H1 (cell line): ENCODE data around the gene MKKS. TPM values are rescaled to one million over a fixed set of nuclear protein-coding genes. Genes with fewer than 3 reads are reported as not detected.

Experiments
- CTCF ChIA-PET: fragments of 300-600 bp; sonication (Branson Sonifier 250); formaldehyde crosslinking; loops from one replicate; lab custom pipeline; 2021; ENCODE audit not compliant: partially characterized antibody; lab: Charles Lee
- POLR2A ChIA-PET: fragments of 300-600 bp; sonication (Branson Sonifier 250); formaldehyde crosslinking; loops from one replicate; lab custom pipeline; 2021; ENCODE audit warnings: inconsistent platforms; ENCODE audit not compliant: partially characterized antibody; lab: Charles Lee
- DNase-seq, 2 experiments: peaks; one replicate each; pipeline versions ENCODE4 v3.0.0 to v3.0.0-alpha.2; 2010 to 2022; ENCODE audit warnings: low spot score in 2 of 2, low read depth in 1 of 2, mixed read lengths in 1 of 2
- FAIRE-seq: peaks from 2 replicates; lab custom pipeline; 2011; peaks lifted over from hg19 to GRCh38; lab: Jason Lieb, UNC
- H2AFZ ChIP-seq: 2 replicates; pipeline ENCODE4 v1.8.1; 2012; ENCODE audit warnings: low read length, inconsistent platforms
- H2AK5ac ChIP-seq: 2 replicates; pipeline ENCODE4 v1.6.1; 2013; ENCODE audit warnings: low read depth, low read length
- H2BK120ac ChIP-seq: replicated peaks from 2 replicates; pipeline ENCODE3; 2013; ENCODE audit warnings: low read depth, low read length, inconsistent platforms
- H2BK12ac ChIP-seq: 2 replicates; pipeline ENCODE4 v1.6.1; 2013; ENCODE audit warnings: low read depth, low read length
- H2BK15ac ChIP-seq: 2 replicates; pipeline ENCODE4 v1.6.1; 2013; ENCODE audit warnings: low read length
- H2BK20ac ChIP-seq: 2 replicates; pipeline ENCODE4 v1.6.1; 2013; ENCODE audit warnings: low read length
- H2BK5ac ChIP-seq: 2 replicates; pipeline ENCODE4 v1.6.1; 2013; ENCODE audit warnings: low read depth, low read length
- H3K14ac ChIP-seq: 2 replicates; pipeline ENCODE4 v1.6.1; 2013; ENCODE audit warnings: inconsistent platforms; ENCODE audit not compliant: insufficient read length
- H3K18ac ChIP-seq: 2 replicates; pipeline ENCODE4 v1.6.1; 2013; ENCODE audit warnings: low read length; ENCODE audit errors: extremely low read depth
- H3K23ac ChIP-seq: 2 replicates; pipeline ENCODE4 v1.6.1; 2013; ENCODE audit warnings: inconsistent platforms; ENCODE audit not compliant: insufficient read length
- H3K23me2 ChIP-seq: 2 replicates; pipeline ENCODE4 v1.6.1; 2013; ENCODE audit warnings: low read depth, low read length
- H3K27ac ChIP-seq: 2 replicates; pipeline ENCODE4 v1.6.1; 2011; ENCODE audit warnings: low read depth, low read length, inconsistent platforms
- H3K27me3 ChIP-seq, 4 experiments: replicated peaks in 1 of 4; 1 replicate in 1 of 4; 2 replicates in 3 of 4; pipeline versions ENCODE4 v1.6.1 to v1.8.1; 2011 to 2013; ENCODE audit warnings: low read length in 3 of 4, mild to moderate bottlenecking in 3 of 4, inconsistent platforms in 2 of 4, mixed read lengths in 2 of 4, moderate library complexity in 1 of 4; ENCODE audit not compliant: control insufficient read depth in 3 of 4, insufficient read depth in 3 of 4; ENCODE audit errors: extremely low read depth in 1 of 4
- H3K36me3 ChIP-seq, 4 experiments: 2 replicates each; pipeline versions ENCODE4 v1.6.1 to v1.8.1; 2011 to 2013; ENCODE audit warnings: mild to moderate bottlenecking in 4 of 4, low read length in 3 of 4, moderate library complexity in 2 of 4, control low read depth in 1 of 4, inconsistent platforms in 1 of 4; ENCODE audit not compliant: insufficient read depth in 4 of 4, control insufficient read depth in 2 of 4
- H3K4ac ChIP-seq: replicated peaks from 2 replicates; pipeline ENCODE3; 2013; ENCODE audit warnings: low read length, low read depth, mixed read lengths, inconsistent platforms; ENCODE audit not compliant: insufficient read length
- H3K4me1 ChIP-seq, 4 experiments: replicated peaks in 1 of 4; 1 replicate in 1 of 4; 2 replicates in 3 of 4; pipeline versions ENCODE4 v1.6.1 to v1.8.1; 2011 to 2013; ENCODE audit warnings: low read length in 3 of 4, inconsistent platforms in 2 of 4, mixed read lengths in 1 of 4; ENCODE audit not compliant: insufficient read depth in 4 of 4, control insufficient read depth in 3 of 4
- H3K4me2 ChIP-seq, 2 experiments: 2 replicates each; pipeline versions ENCODE4 v1.6.1 to v1.8.1; 2011 to 2013; ENCODE audit warnings: low read depth in 2 of 2, low read length in 2 of 2, control low read depth in 1 of 2, inconsistent platforms in 1 of 2, mild to moderate bottlenecking in 1 of 2; ENCODE audit not compliant: insufficient read depth in 1 of 2
- H3K4me3 ChIP-seq, 4 experiments: fragments of 200-600, 300-600 bp in 1 of 4; sonication (generic), shearing (Covaris generic), sonication (Bioruptor Twin) in 1 of 4; 2 replicates each; pipeline versions ENCODE4 v1.5.1 to v1.8.1; 2011 to 2016; ENCODE audit warnings: low read length in 4 of 4, low read depth in 3 of 4, control low read depth in 2 of 4, inconsistent platforms in 2 of 4, mild to moderate bottlenecking in 2 of 4, mixed read lengths in 1 of 4, moderate library complexity in 1 of 4; ENCODE audit not compliant: insufficient read depth in 2 of 4; ENCODE audit errors: extremely low read depth in 1 of 4
- H3K56ac ChIP-seq: replicated peaks from 2 replicates; pipeline ENCODE3; 2013; ENCODE audit warnings: low read depth, mild to moderate bottlenecking, mixed read lengths, low read length, inconsistent platforms; ENCODE audit not compliant: insufficient read length
- H3K79me1 ChIP-seq: 2 replicates; pipeline ENCODE4 v1.6.1; 2013; ENCODE audit warnings: low read depth, low read length, control low read depth
- H3K79me2 ChIP-seq, 2 experiments: 2 replicates each; pipeline versions ENCODE4 v1.6.1 to v1.8.1; 2012 to 2013; ENCODE audit warnings: low read length in 2 of 2, mild to moderate bottlenecking in 2 of 2, inconsistent platforms in 1 of 2; ENCODE audit not compliant: insufficient read depth in 2 of 2, control insufficient read depth in 1 of 2
- H3K9ac ChIP-seq, 4 experiments: replicated peaks in 1 of 4; 1 replicate in 1 of 4; 2 replicates in 3 of 4; pipeline versions ENCODE4 v1.6.1 to v1.8.1; 2011 to 2013; ENCODE audit warnings: low read depth in 3 of 4, low read length in 3 of 4, control low read depth in 2 of 4, mild to moderate bottlenecking in 2 of 4, moderate library complexity in 2 of 4, inconsistent platforms in 1 of 4; ENCODE audit errors: extremely low read depth in 1 of 4
- H3K9me3 ChIP-seq, 2 experiments: 2 replicates each; pipeline versions ENCODE4 v1.6.1 to v1.8.1; 2012 to 2013; ENCODE audit warnings: mild to moderate bottlenecking in 2 of 2, moderate library complexity in 2 of 2, control low read depth in 1 of 2, inconsistent platforms in 1 of 2, low read depth in 1 of 2, low read length in 1 of 2, mixed read lengths in 1 of 2; ENCODE audit not compliant: insufficient read depth in 2 of 2
- H4K20me1 ChIP-seq, 2 experiments: replicated peaks in 1 of 2; 2 replicates each; pipeline versions ENCODE3 to v1.8.1; 2011 to 2013; ENCODE audit warnings: inconsistent platforms in 2 of 2, low read length in 2 of 2, mild to moderate bottlenecking in 1 of 2; ENCODE audit not compliant: insufficient read depth in 2 of 2, control insufficient read depth in 1 of 2
- H4K5ac ChIP-seq: 2 replicates; pipeline ENCODE4 v1.6.1; 2013; ENCODE audit warnings: low read length, low read depth, mixed read lengths, inconsistent platforms; ENCODE audit not compliant: insufficient read length
- H4K8ac ChIP-seq: 2 replicates; pipeline ENCODE4 v1.8.0; 2013; ENCODE audit warnings: mild to moderate bottlenecking, moderate library complexity, low read length, inconsistent platforms; ENCODE audit not compliant: insufficient read depth; ENCODE audit errors: extremely low read depth
- H4K91ac ChIP-seq: replicated peaks from 2 replicates; pipeline ENCODE3; 2013; ENCODE audit warnings: low read length, mixed read lengths, inconsistent platforms; ENCODE audit not compliant: insufficient read length
- CBX5 ChIP-seq: fragments of 300-800, 300-1000 bp; sonication (generic); IDR thresholded peaks from 2 replicates; pipeline ENCODE4 v1.7.1; 2016; ENCODE audit warnings: antibody characterized with exemption, low read length, low read depth
- CEBPB ChIP-seq: IDR thresholded peaks from 2 replicates; pipeline ENCODE4 v1.6.1; 2012; ENCODE audit warnings: low read depth, low read length
- E2F6 ChIP-seq: IDR thresholded peaks from 2 replicates; pipeline ENCODE4 v1.6.1; 2012; ENCODE audit warnings: inconsistent platforms
- RNF2 ChIP-seq: fragments of 200-900, 300-1000 bp; sonication (generic); IDR thresholded peaks from 2 replicates; pipeline ENCODE4 v1.7.1; 2016; ENCODE audit warnings: borderline replicate concordance, low read depth, mild to moderate bottlenecking, antibody characterized with exemption, low read length; ENCODE audit not compliant: poor library complexity, severe bottlenecking; ENCODE audit errors: missing control alignments
- WGBS, 2 experiments: shearing (Covaris generic) in 1 of 2; methylation state at CpG; one replicate each; pipeline versions ENCODE4 v1.1.6 to v1.1.7; 2013 to 2015; ENCODE audit warnings: low lambda C conversion rate in 2 of 2, mixed read lengths in 2 of 2, inconsistent platforms in 1 of 2, low coverage in 1 of 2, missing lambda C conversion rate in 1 of 2; ENCODE audit not compliant: insufficient replicate concordance in 2 of 2, insufficient coverage in 1 of 2, insufficient read length in 1 of 2; ENCODE audit errors: extremely low coverage in 1 of 2, missing lambda C conversion rate in 1 of 2; 5-methylcytosine and 5-hydroxymethylcytosine counted together
- polyA plus RNA-seq, 7 experiments: library from polyadenylated mRNA; depleted of rRNA in 3 of 7; stranded (reverse) in 5 of 7; unstranded in 2 of 7; fragments of >200 nt in 5 of 7; fragments of 200-250 nt in 2 of 7; gene quantifications; 1 replicate in 5 of 7; 2 replicates in 1 of 7; 4 replicates in 1 of 7; pipeline versions ENCODE4 v1.2.1 to v1.2.3, GENCODE V29; 2011 to 2013; ENCODE audit warnings: missing spikeins in 2 of 7, mixed read lengths in 2 of 7
- total RNA-seq: library from RNA; stranded (reverse); fragmentation: NEBNext Ultra II Directional; extraction: Animal tissue kit (Norgen Biotek cat#: 25700); gene quantifications from 2 replicates; pipeline ENCODE4 v1.2.1, GENCODE V29; 2021

Gene MKKS
- total and polyA plus RNA-seq, 2 of the 8 experiments (the other 6 are each of a cell fraction or from before 2014, with no cell fraction given) = 15.9 to 24.8 TPM

- Histone ChIP-seq H3K4ac (no peak overlapping the region), H3K27me3 (no peaks in the 10 kb centered on the region), H2BK12ac (peak overlapping the region; percentile 23; the same call in 1 of the 2 replicates), H4K20me1 (no peaks in the 10 kb centered on the region), H3K18ac (no peak overlapping the region), H3K79me1 (no peaks in the 10 kb centered on the region), H3K9ac (no peak overlapping the region), H3K56ac (no peak overlapping the region), H2BK15ac (no peak overlapping the region), H4K5ac (no peak overlapping the region), H2BK20ac (no peak overlapping the region), H2AK5ac (no peak overlapping the region), H2BK5ac (no peak overlapping the region), H4K8ac (no peak overlapping the region), H3K36me3 (no peaks in the 10 kb centered on the region; a peak in 1 of 8 replicates), H3K4me2 (no peak overlapping the region), H2BK120ac (no peak overlapping the region), H3K23me2 (no peaks in the 10 kb centered on the region), H3K23ac (no peak overlapping the region), H4K91ac (no peak overlapping the region), H3K4me3 (no peak overlapping the region), H3K14ac (no peak overlapping the region), H3K4me1 (peaks cover 0 to 32% (median 22%) of the 10 kb centered on the region in 4 experiments; a peak in 6 of 7 replicates), H3K9me3 (no peaks in the 10 kb centered on the region), H2AFZ (no peak overlapping the region), H3K79me2 (peaks cover 0 to 11% of the 10 kb centered on the region in 2 experiments; a peak in 2 of 4 replicates), H3K27ac (no peak overlapping the region)
- POLR2A ChIA-PET = no interaction called here
- WGBS, 2 experiments = 81% methylated on average over 2 of the region's 2 CpGs; no CpG with 5 or more reads in 1 of the 2 experiments
- no peak for DNase-seq
- CTCF ChIA-PET = interaction anchor here (0.7 to 3.6 kb wide), 5 partner anchors 9 to 142 kb away, joined by 3 to 26 read pairs (median 4); no protein-coding TSS in a partner anchor
- FAIRE-seq = no peak
- no peak for TF ChIP-seq CBX5
- TF ChIP-seq E2F6 = no peak
- no peak for TF ChIP-seq CEBPB
- TF ChIP-seq RNF2 = no peak
Measured at GRCh38 chr20:10469056-10469455, 35.0 kb upstream of the MKKS start.
